Measurements from ENCODE around the gene DIAPH1. TPM values are rescaled to one million over a fixed set of nuclear protein-coding genes. Genes with fewer than 3 reads are reported as not detected.

DIAPH1 gene
- total RNA-seq, 2 donors from 2014 or later, result 104 to 106 TPM

DNA sequence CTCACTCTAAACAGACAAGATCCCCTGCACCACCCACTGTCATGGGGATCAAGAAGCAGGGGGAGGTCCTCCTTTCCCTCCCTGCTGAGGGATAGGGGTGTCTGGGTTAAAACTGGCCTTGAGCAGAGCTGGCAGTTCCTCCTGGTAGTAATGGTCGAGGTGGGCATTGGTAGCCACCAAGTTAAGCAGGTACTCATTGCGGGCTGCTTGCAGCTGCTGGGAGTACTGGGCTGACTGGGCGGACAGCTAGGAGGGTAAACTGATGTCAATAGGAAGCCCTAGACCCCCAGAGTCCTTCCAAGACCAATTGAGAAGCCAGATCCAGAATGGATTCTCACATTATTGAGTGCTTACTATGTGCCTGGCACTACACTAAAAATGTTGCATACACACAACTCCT, 29.1 kb upstream of the DIAPH1 start:
- no peaks in the 10 kb centered on the region for H3K9me3 Mint-ChIP-seq
- H3K4me3 ChIP-seq (ENCODE audit: low read length), result no peak overlapping the region
- peaks cover 2% of the 10 kb centered on the region for H3K4me1 Mint-ChIP-seq
- H3K27ac ChIP-seq (ENCODE audit: low read depth, low read length), result no peak overlapping the region
- peaks cover 3% of the 10 kb centered on the region for H3K36me3 ChIP-seq (ENCODE audit: control insufficient read depth, insufficient read depth, low read length)
- WGBS, 2 experiments (ENCODE audit: insufficient coverage in 1 of 2, insufficient read length in 1 of 2), result 90 to 94% methylated on average over 2 to 3 of the region's 3 CpGs
- no peaks in the 10 kb centered on the region for H3K27me3 ChIP-seq (ENCODE audit: control insufficient read depth, insufficient read depth, low read length, poor library complexity, severe bottlenecking)
- H3K36me3 Mint-ChIP-seq (ENCODE audit: low read depth), result peaks cover 15% of the 10 kb centered on the region
- H3K9me3 ChIP-seq (ENCODE audit: control insufficient read depth, low read length), result no peaks in the 10 kb centered on the region
- H3K4me1 ChIP-seq (ENCODE audit: control insufficient read depth, insufficient read depth, low read length), result no peaks in the 10 kb centered on the region
- DNase-seq, result no peak
- no peak overlapping the region for H3K9ac ChIP-seq (ENCODE audit: extremely low read depth, low read length, poor library complexity, severe bottlenecking)
- no peak overlapping the region for H3K4me3 Mint-ChIP-seq
- H3K27ac Mint-ChIP-seq, result no peak overlapping the region
- H3K27me3 Mint-ChIP-seq (ENCODE audit: insufficient read depth), result peaks cover 4% of the 10 kb centered on the region
- TF ChIP-seq, protein P1, sequence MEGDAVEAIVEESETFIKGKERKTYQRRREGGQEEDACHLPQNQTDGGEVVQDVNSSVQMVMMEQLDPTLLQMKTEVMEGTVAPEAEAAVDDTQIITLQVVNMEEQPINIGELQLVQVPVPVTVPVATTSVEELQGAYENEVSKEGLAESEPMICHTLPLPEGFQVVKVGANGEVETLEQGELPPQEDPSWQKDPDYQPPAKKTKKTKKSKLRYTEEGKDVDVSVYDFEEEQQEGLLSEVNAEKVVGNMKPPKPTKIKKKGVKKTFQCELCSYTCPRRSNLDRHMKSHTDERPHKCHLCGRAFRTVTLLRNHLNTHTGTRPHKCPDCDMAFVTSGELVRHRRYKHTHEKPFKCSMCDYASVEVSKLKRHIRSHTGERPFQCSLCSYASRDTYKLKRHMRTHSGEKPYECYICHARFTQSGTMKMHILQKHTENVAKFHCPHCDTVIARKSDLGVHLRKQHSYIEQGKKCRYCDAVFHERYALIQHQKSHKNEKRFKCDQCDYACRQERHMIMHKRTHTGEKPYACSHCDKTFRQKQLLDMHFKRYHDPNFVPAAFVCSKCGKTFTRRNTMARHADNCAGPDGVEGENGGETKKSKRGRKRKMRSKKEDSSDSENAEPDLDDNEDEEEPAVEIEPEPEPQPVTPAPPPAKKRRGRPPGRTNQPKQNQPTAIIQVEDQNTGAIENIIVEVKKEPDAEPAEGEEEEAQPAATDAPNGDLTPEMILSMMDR (conservative IDR thresholded peaks at IDR 0.05), result no peak

DNA sequence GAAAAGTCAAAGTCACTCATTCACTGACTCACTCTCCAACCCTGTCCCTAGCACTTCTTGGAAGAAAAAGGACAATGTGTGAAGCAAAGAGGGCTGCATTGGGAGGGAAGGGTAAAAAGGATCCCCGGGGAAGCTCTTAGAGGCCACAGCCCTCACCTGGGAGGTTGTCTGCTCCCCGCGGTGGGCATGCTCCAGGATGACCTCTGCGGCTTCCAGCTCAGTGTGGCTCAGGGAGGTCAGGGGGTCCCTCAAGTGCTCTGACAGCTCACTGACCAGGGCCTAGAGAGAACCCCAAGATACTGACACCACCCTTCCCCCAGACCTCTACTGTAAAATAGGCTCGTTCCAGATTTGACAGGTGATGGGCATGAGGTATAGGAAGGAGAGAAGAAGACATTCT, 28.4 kb upstream of the DIAPH1 start:
- Histone ChIP-seq H3K9me3 (ENCODE audit: control insufficient read depth, low read length) (no peaks in the 10 kb centered on the region), H3K4me1 (ENCODE audit: control insufficient read depth, insufficient read depth, low read length) (no peaks in the 10 kb centered on the region), H3K4me3 (ENCODE audit: low read length) (no peak overlapping the region), H3K27me3 (ENCODE audit: control insufficient read depth, insufficient read depth, low read length, poor library complexity, severe bottlenecking) (no peaks in the 10 kb centered on the region), H3K9ac (ENCODE audit: extremely low read depth, low read length, poor library complexity, severe bottlenecking) (no peak overlapping the region), H3K27ac (ENCODE audit: low read depth, low read length) (no peak overlapping the region), H3K36me3 (ENCODE audit: control insufficient read depth, insufficient read depth, low read length) (peaks cover 3% of the 10 kb centered on the region)
- Mint-ChIP-seq H3K9me3 (no peaks in the 10 kb centered on the region), H3K4me3 (no peak overlapping the region), H3K27me3 (ENCODE audit: insufficient read depth) (peaks cover 4% of the 10 kb centered on the region), H3K4me1 (peaks cover 2% of the 10 kb centered on the region), H3K36me3 (ENCODE audit: low read depth) (peaks cover 15% of the 10 kb centered on the region), H3K27ac (no peak overlapping the region)
- TF ChIP-seq, protein P1 (conservative IDR thresholded peaks at IDR 0.05), result no peak
- DNase-seq, result no peak
- WGBS, 2 experiments (ENCODE audit: insufficient coverage in 1 of 2, insufficient read length in 1 of 2), result 87 to 88% methylated on average over 3 to 5 of the region's 5 CpGs

DNA sequence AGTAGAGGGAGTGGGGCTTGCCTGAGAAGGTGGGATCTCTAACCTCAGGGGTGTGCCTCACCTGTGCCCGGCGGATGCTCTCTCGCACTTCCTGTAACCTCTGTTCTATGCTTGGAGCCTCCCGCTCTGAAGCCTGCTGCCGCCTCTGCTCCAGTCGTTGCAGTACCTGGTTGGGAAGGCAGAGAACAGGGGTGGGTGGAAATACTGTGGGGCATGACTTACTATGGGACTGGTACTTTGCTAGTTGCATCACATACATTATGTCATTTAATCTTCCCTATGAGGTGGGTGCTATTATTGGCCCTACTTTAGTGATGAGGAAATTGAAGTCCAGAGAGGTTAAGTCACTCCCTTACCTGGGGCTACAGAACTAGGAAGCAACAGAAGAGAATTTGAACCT, 27.2 kb upstream of the DIAPH1 start:
- Histone ChIP-seq H3K4me3 (ENCODE audit: low read length) (no peak overlapping the region), H3K9ac (ENCODE audit: extremely low read depth, low read length, poor library complexity, severe bottlenecking) (no peak overlapping the region), H3K27me3 (ENCODE audit: control insufficient read depth, insufficient read depth, low read length, poor library complexity, severe bottlenecking) (no peaks in the 10 kb centered on the region), H3K36me3 (ENCODE audit: control insufficient read depth, insufficient read depth, low read length) (peaks cover 7% of the 10 kb centered on the region), H3K27ac (ENCODE audit: low read depth, low read length) (no peak overlapping the region), H3K9me3 (ENCODE audit: control insufficient read depth, low read length) (no peaks in the 10 kb centered on the region), H3K4me1 (ENCODE audit: control insufficient read depth, insufficient read depth, low read length) (no peaks in the 10 kb centered on the region)
- H3K9me3 Mint-ChIP-seq, result no peaks in the 10 kb centered on the region
- TF ChIP-seq, protein P1 (conservative IDR thresholded peaks at IDR 0.05), result no peak
- no peak overlapping the region for H3K27ac Mint-ChIP-seq
- 92 to 100% methylated on average over 2 to 6 of the region's 6 CpGs for WGBS, 2 experiments (ENCODE audit: insufficient coverage in 1 of 2, insufficient read length in 1 of 2)
- no peak overlapping the region for H3K4me3 Mint-ChIP-seq
- no peak for DNase-seq
- H3K27me3 Mint-ChIP-seq (ENCODE audit: insufficient read depth), result no peaks in the 10 kb centered on the region
- H3K4me1 Mint-ChIP-seq, result peaks cover 4% of the 10 kb centered on the region
- H3K36me3 Mint-ChIP-seq (ENCODE audit: low read depth), result peaks cover 18% of the 10 kb centered on the region
